ENCODE measurements around the gene IL1RAPL1.
A peak's percentile ranks its signal among the peaks of the same experiment; 100 is the strongest.

Gene IL1RAPL1

DNA sequence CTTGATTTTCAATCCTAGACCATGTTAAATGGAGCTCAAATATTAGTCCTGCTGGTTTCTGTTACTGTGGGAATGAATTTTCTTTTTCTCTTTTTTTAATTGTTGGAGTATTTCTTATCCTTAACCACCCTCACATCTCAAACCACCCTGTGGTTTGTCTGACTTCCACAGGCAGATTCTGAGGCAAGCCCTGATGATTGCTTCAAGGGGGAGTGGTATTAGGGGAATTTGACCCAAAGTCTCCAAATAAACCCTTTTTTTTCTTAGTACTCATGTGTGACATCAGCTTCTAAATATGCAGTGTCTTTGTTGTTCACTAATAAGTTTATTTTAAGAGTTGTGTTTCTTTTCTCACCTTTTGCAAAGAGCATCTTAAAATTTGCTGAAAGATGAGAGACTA is 810.3 kb downstream of the IL1RAPL1 start:
- no peak overlapping the region for H3K4me3 ChIP-seq (ENCODE audit: low read length)
- peak; percentile 50 for DNase-seq (ENCODE audit: low read depth)
- TF ChIP-seq, protein P1, sequence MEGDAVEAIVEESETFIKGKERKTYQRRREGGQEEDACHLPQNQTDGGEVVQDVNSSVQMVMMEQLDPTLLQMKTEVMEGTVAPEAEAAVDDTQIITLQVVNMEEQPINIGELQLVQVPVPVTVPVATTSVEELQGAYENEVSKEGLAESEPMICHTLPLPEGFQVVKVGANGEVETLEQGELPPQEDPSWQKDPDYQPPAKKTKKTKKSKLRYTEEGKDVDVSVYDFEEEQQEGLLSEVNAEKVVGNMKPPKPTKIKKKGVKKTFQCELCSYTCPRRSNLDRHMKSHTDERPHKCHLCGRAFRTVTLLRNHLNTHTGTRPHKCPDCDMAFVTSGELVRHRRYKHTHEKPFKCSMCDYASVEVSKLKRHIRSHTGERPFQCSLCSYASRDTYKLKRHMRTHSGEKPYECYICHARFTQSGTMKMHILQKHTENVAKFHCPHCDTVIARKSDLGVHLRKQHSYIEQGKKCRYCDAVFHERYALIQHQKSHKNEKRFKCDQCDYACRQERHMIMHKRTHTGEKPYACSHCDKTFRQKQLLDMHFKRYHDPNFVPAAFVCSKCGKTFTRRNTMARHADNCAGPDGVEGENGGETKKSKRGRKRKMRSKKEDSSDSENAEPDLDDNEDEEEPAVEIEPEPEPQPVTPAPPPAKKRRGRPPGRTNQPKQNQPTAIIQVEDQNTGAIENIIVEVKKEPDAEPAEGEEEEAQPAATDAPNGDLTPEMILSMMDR (conservative IDR thresholded peaks at IDR 0.05; ENCODE audit: low read length) = no peak

DNA sequence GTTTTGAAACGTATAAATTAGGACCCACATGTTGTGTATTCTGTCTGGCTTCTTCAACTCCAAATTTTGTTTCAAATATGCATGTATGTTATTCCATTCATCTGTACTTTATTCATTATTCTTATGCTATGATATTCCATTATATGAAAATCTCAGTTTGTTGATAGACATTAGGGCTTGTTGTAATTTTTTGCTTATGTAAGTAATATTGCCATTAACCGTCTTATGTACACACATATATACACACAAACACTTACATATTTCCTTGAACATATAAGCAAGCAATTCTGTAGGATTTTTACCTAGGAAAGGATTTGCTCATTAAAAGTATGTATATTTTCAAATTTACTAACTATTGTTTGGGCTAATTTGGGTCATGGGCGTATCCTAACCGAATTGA is 820.1 kb downstream of the IL1RAPL1 start:
- TF ChIP-seq, protein P1 (conservative IDR thresholded peaks at IDR 0.05; ENCODE audit: low read length) = no peak
- no peak for DNase-seq (ENCODE audit: low read depth)
- H3K4me3 ChIP-seq (ENCODE audit: low read length) = no peak overlapping the region

DNA sequence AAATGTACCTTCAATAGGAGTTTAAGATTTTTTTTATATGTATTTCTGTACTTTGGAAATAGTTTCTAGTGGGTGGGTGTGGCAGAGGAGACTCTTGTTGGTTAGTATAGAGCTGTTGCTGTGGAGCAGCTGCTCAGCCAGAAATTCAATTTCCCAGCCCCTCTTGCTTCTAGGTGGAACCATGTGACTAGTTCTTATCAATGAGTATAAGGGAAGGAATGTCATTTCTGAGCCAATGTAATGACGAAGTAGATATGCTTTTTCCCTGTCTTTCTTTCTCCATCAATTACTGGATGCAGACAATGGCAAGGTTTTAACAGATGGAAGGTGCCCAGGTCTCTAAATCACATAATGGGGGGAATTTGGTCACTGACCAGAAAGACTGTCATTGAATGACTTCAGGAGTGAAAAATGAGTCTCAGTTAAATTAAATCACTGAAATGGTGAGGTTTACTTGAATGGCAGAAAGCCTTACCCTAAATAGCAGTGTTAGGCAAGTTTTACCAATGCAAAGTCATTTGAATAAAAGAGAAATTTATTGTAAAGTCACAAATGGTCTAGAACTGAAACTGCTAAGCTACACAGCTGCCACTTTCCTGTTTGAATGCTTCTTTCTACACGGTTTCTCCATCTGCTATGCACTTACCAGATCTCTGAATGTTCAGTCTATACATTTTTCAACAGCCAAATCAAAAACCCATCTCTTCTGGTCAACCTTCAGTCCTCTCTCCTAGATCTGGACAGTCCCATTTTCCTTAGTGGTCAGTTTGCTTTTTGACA is 832.7 kb downstream of the IL1RAPL1 start:
- no peak overlapping the region for H3K4me3 ChIP-seq (ENCODE audit: low read length)
- TF ChIP-seq, protein P1 (conservative IDR thresholded peaks at IDR 0.05; ENCODE audit: low read length) = no peak
- DNase-seq (ENCODE audit: low read depth) = no peak

DNA sequence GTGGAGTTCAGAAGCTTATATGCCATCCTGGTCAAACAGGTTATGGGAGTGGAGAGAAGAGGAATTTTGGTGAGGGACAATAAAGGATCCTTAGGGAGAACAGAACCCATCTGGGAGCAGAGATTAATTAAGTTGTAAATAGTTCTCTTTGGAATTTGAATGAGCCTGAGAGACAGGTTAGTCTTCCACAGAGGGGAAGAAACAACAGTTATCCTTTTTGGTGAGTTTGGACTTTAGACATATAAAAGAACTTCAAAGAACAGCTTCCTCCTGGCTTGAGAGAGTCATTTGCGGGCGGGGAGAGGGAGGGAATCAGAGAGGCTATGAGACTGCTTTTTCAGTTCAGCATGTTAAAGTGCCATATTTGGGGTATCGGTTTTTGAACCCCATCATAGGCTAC is 834.8 kb downstream of the IL1RAPL1 start:
- no peak overlapping the region for H3K4me3 ChIP-seq (ENCODE audit: low read length)
- no peak for DNase-seq (ENCODE audit: low read depth)
- TF ChIP-seq, protein P1 (conservative IDR thresholded peaks at IDR 0.05; ENCODE audit: low read length) = no peak

DNA sequence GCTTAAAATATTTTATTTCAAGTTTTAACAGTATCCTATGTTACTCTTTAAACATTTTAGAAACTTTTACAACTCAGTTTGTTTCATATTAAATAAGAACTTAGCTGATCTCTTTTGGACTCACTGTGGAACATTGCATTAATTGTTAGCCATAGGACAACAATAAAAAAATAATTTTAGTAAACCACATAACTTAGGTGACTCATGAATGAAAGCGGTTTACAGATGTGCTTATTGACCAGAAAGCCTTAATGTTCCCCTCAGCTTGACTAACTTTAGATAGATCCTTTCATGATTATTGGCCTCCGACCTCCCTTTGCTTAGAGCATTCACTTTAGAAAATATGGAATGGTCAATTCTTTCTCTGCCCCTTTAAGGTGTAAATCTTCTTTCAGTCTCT is 844.6 kb downstream of the IL1RAPL1 start:
- no peak overlapping the region for H3K4me3 ChIP-seq (ENCODE audit: low read length)
- no peak for DNase-seq (ENCODE audit: low read depth)
- TF ChIP-seq, protein P1 (conservative IDR thresholded peaks at IDR 0.05; ENCODE audit: low read length) = no peak

DNA sequence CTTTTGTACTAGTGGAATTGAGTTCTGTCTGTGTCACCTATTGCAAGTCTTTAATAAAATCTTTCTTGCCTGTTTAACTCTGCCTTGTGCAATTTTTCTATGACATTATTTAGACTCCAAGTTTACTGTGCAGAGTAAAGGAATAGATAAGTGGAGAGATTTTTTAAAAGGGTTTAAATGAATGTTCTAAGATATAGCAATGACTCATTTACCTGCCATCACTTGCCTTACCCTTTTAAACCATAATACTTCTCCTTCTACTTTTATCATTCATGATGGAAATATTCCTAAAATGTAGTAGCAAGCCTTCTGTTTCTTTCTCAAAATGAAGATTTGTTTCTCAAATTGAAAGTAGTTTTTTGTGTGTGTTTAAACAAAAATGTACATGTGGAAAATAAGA is 845.3 kb downstream of the IL1RAPL1 start:
- TF ChIP-seq, protein P1 (conservative IDR thresholded peaks at IDR 0.05; ENCODE audit: low read length) = no peak
- H3K4me3 ChIP-seq (ENCODE audit: low read length) = no peak overlapping the region
- no peak for DNase-seq (ENCODE audit: low read depth)

DNA sequence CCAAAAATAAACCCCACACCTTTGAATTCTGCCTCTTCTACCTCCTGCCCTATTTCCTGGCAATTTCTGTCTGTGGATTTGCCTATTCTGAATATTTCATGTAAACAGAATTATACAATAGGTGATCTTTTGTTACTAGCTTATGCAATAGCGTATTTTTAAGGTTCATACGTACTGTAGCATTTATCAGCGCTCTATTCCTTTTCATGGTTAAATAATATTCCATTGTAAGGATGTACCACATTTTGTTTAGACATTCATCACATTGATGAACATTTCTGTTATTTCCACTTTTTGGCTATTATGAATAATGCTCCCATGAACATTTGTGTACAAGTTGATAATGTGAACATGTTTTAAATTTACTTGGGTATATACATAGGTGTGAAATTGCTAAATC is 847.7 kb downstream of the IL1RAPL1 start:
- DNase-seq (ENCODE audit: low read depth) = no peak
- TF ChIP-seq, protein P1 (conservative IDR thresholded peaks at IDR 0.05; ENCODE audit: low read length) = no peak
- no peak overlapping the region for H3K4me3 ChIP-seq (ENCODE audit: low read length)

Data from AG10803 (cell line).